GM13976 (cell line): ENCODE measurements around the gene NTN3.

ENCODE experiments used
- DNase-seq: peaks from one replicate; pipeline ENCODE4 v3.0.0; 2012; ENCODE audit warnings: low spot score
- CTCF ChIP-seq: IDR thresholded peaks from 2 replicates; pipeline ENCODE4 v1.5.1; 2012; ENCODE audit warnings: borderline replicate concordance, mild to moderate bottlenecking; ENCODE audit not compliant: insufficient read depth; ENCODE audit errors: extremely low read depth, missing control alignments, control extremely low read depth
- in situ Hi-C: fragments of 300-500 bp; cut with MboI; formaldehyde crosslinking; loops from one replicate; pipeline ENCODE4 v1.12.0; 2022; ENCODE audit warnings: low sequenced_read_pairs, mixed read lengths, inconsistent platforms; ENCODE audit not compliant: unreplicated experiment

Gene NTN3

GRCh38 chr16:2485811-2486507, 14.9 kb downstream of the NTN3 start:
- TF ChIP-seq CTCF: no peak
- no peak for DNase-seq
- in situ Hi-C loops: loop anchor here (25.0 kb wide), 1 partner anchor 474 kb away; the partner anchor contains the start of genes NPW and ZNF598

GRCh38 chr16:2486645-2487516, 15.8 kb downstream of the NTN3 start:
- TF ChIP-seq CTCF: peak; percentile 72
- peak; percentile 88 for DNase-seq
- in situ Hi-C loops: loop anchor here (25.0 kb wide), 1 partner anchor 475 kb away; the partner anchor contains the start of genes NPW and ZNF598

- no peak for TF ChIP-seq CTCF
- DNase-seq: no peak
- in situ Hi-C loops: loop anchor here (25.0 kb wide), 1 partner anchor 475 kb away; the partner anchor contains the start of genes NPW and ZNF598
These were observed 16.4 kb downstream of the NTN3 start for GRCh38 chr16:2487517-2487842.

GRCh38 chr16:2487903-2488531, 16.9 kb downstream of the NTN3 start:
- in situ Hi-C loops: loop anchor here (25.0 kb wide), 1 partner anchor 476 kb away; the partner anchor contains the start of genes NPW and ZNF598
- DNase-seq: no peak
- no peak for TF ChIP-seq CTCF

- no peak for TF ChIP-seq CTCF
- in situ Hi-C loops: loop anchor here (25.0 kb wide), 1 partner anchor 477 kb away; the partner anchor contains the start of genes NPW and ZNF598
- DNase-seq: no peak
These were observed 18.5 kb downstream of the NTN3 start for GRCh38 chr16:2489581-2489980.
